ENCODE measurements around the gene CSGALNACT2. TPM values are rescaled to one million over a fixed set of nuclear protein-coding genes. Genes with fewer than 3 reads are reported as not detected.
A peak's percentile ranks its signal among the peaks of the same experiment; 100 is the strongest.

Gene CSGALNACT2
- total RNA-seq, 1 experiment from 2014 or later: 8.9 TPM

DNA sequence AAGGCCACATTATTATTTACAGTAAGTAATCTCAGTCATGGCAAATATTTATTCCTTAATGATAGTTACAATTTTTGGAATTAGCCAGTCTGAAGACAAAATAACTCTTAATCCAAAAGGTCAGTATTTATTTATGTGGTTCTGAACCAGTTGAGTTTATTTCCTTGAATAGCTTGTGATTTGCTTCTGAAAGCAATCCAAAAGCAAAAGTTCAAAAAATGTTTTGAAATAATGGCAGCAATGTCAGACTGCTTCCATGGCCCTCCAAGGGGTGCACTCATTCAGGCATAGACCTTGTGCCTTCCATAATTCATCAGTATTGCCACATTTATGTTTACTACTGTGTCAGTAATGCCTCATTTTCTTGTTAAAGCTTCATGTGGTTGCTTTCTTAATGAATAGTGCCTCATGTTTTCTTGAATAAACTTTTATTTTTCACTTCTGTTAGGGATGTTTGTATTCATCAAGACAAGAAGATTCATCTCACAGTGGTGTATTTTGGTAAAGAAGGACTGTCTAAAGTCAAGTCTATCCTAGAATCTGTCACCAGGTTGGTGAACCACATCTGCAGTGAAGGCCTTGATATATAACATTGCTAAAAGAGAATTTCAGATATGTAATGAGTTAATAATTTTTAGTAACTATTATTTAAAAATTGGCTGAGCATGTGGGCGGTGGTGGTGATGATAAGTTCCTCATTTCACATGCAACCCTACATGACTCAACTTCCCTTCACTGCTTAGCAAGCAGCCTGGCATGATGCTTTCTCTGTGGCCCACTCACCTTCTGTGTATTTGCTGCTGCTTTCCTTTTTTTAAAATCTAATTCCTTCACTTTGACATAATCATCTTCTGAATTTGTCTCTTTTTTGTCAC is 22.0 kb downstream of the CSGALNACT2 start:
- no peaks in the 10 kb centered on the region for H4K20me1 ChIP-seq (ENCODE audit: control insufficient read depth, insufficient read depth, insufficient read length)
- no peak overlapping the region for H3K4me3 Mint-ChIP-seq
- H3K56ac ChIP-seq (ENCODE audit: insufficient read length, low read depth, low read length): no peak overlapping the region
- no peak overlapping the region for H2BK12ac ChIP-seq (ENCODE audit: insufficient read length, low read depth, low read length)
- H3K18ac ChIP-seq (ENCODE audit: insufficient read length, low read depth, low read length): no peak overlapping the region
- TF ChIP-seq, protein P1, sequence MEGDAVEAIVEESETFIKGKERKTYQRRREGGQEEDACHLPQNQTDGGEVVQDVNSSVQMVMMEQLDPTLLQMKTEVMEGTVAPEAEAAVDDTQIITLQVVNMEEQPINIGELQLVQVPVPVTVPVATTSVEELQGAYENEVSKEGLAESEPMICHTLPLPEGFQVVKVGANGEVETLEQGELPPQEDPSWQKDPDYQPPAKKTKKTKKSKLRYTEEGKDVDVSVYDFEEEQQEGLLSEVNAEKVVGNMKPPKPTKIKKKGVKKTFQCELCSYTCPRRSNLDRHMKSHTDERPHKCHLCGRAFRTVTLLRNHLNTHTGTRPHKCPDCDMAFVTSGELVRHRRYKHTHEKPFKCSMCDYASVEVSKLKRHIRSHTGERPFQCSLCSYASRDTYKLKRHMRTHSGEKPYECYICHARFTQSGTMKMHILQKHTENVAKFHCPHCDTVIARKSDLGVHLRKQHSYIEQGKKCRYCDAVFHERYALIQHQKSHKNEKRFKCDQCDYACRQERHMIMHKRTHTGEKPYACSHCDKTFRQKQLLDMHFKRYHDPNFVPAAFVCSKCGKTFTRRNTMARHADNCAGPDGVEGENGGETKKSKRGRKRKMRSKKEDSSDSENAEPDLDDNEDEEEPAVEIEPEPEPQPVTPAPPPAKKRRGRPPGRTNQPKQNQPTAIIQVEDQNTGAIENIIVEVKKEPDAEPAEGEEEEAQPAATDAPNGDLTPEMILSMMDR (conservative IDR thresholded peaks at IDR 0.05): no peak
- no peak overlapping the region for H3K4me2 ChIP-seq (ENCODE audit: insufficient read depth, insufficient read length, low read length)
- no peaks in the 10 kb centered on the region for H3K23me2 ChIP-seq (ENCODE audit: insufficient read length, low read depth, low read length, poor library complexity, severe bottlenecking)
- H4K5ac ChIP-seq (ENCODE audit: insufficient read length, low read depth, low read length): no peak overlapping the region
- no peak for DNase-seq
- H3K36me3 Mint-ChIP-seq (ENCODE audit: insufficient read depth in 1 of 3, low read depth in 3 of 3): no peaks in the 10 kb centered on the region; a peak in 2 of 7 replicates
- no peak overlapping the region for H3K9ac ChIP-seq (ENCODE audit: extremely low read depth, insufficient read length, low read length)
- H2BK5ac ChIP-seq (ENCODE audit: insufficient read length, low read length): no peak overlapping the region
- H3K9me3 Mint-ChIP-seq: no peaks in the 10 kb centered on the region
- no peak overlapping the region for H2AK5ac ChIP-seq (ENCODE audit: insufficient read length, low read length)
- H3K27ac Mint-ChIP-seq: peak overlapping the region in 1 of 3 experiments; percentile 1; a peak in 1 of 7 replicates
- H2BK20ac ChIP-seq (ENCODE audit: low read depth, low read length, poor library complexity, severe bottlenecking): no peak overlapping the region
- H2AFZ ChIP-seq (ENCODE audit: low read length): no peak overlapping the region
- no peak overlapping the region for H2BK120ac ChIP-seq (ENCODE audit: low read depth, low read length, poor library complexity, severe bottlenecking)
- no peak overlapping the region for H3K4ac ChIP-seq (ENCODE audit: low read depth, low read length)
- H3K14ac ChIP-seq (ENCODE audit: insufficient read depth, low read length): no peak overlapping the region
- no peak overlapping the region for H4K91ac ChIP-seq (ENCODE audit: insufficient read length, low read depth, low read length)
- no peaks in the 10 kb centered on the region for H3K27me3 Mint-ChIP-seq (ENCODE audit: low read depth)
- H3K4me1 Mint-ChIP-seq: peaks cover 0 to 3% of the 10 kb centered on the region in 2 experiments; a peak in 1 of 4 replicates
- no peak overlapping the region for H3K27ac ChIP-seq (ENCODE audit: insufficient read length, low read depth, low read length)
- H3K23ac ChIP-seq (ENCODE audit: insufficient read length, low read depth, low read length): no peak overlapping the region
- H3K27me3 ChIP-seq (ENCODE audit: insufficient read depth, low read length): no peaks in the 10 kb centered on the region
- no peak overlapping the region for H3T11ph ChIP-seq (ENCODE audit: low read length)
- H3K4me1 ChIP-seq (ENCODE audit: insufficient read depth, low read length): no peaks in the 10 kb centered on the region
- no peaks in the 10 kb centered on the region for H3K79me1 ChIP-seq (ENCODE audit: insufficient read depth, low read depth, low read length, poor library complexity, severe bottlenecking)
- no peak overlapping the region for H4K8ac ChIP-seq (replicated peaks; ENCODE audit: insufficient read length, low read depth, low read length)
- no CpG with 5 or more reads among the region's 1 CpG for WGBS (ENCODE audit: extremely low coverage, insufficient read length, low lambda C conversion rate)
- H3K79me2 ChIP-seq (ENCODE audit: insufficient read depth, low read length): no peaks in the 10 kb centered on the region; the same call in 1 of the 2 replicates
- H2BK15ac ChIP-seq (ENCODE audit: low read depth, low read length): no peak overlapping the region
- no peaks in the 10 kb centered on the region for H3K9me3 ChIP-seq (ENCODE audit: control insufficient read depth, low read depth, low read length)
